HCT116 (cell line): ENCODE results near the gene GRIK4.

Source experiments
- EGR1 ChIP-seq: IDR thresholded peaks from 2 replicates; pipeline ENCODE4 v1.6.1; 2012; ENCODE audit warnings: low read depth
- EZH2 ChIP-seq: fragments of 200-600 bp; sonication (generic); IDR thresholded peaks from 2 replicates; pipeline ENCODE4 v1.6.1; 2017; ENCODE audit warnings: antibody characterized with exemption, mixed run types
- POLR2A ChIP-seq: IDR thresholded peaks from 2 replicates; pipeline ENCODE4 v1.7.0; 2011; ENCODE audit warnings: borderline replicate concordance; ENCODE audit not compliant: insufficient read depth, insufficient read length; ENCODE audit errors: extremely low read depth
- RAD21 ChIP-seq: IDR thresholded peaks from 2 replicates; pipeline ENCODE4 v1.6.1; 2012; ENCODE audit warnings: low read depth, mild to moderate bottlenecking
- SIN3A ChIP-seq: IDR thresholded peaks from 2 replicates; pipeline ENCODE4 v1.6.1; 2012; ENCODE audit warnings: low read depth
- SP1 ChIP-seq: IDR thresholded peaks from 2 replicates; pipeline ENCODE4 v1.6.1; 2012; ENCODE audit warnings: low read depth
- SRF ChIP-seq: IDR thresholded peaks from 2 replicates; pipeline ENCODE4 v1.6.1; 2012; ENCODE audit warnings: low read depth
- YY1 ChIP-seq: IDR thresholded peaks from 2 replicates; pipeline ENCODE4 v1.6.1; 2011; ENCODE audit warnings: low read length, low read depth, moderate library complexity, mild to moderate bottlenecking; ENCODE audit not compliant: insufficient replicate concordance; ENCODE audit errors: extremely low read depth
- ZNF274 ChIP-seq: fragments of 200-500 bp; sonication (Bioruptor generic); IDR thresholded peaks from 2 replicates; pipeline ENCODE4 v1.6.1; 2014; ENCODE audit warnings: mild to moderate bottlenecking, low read depth, low read length, inconsistent platforms
- TF ChIP-seq, protein P1 (sequence below), 3 experiments: fragments of 200-600 bp in 1 of 3; sonication (generic) in 1 of 3; IDR thresholded peaks in 2 of 3; conservative IDR thresholded peaks in 1 of 3; 2 replicates each; pipeline ENCODE4 v1.5.1; 2012 to 2017; ENCODE audit warnings: low read depth in 2 of 3, low read length in 2 of 3, antibody characterized with exemption in 1 of 3, borderline replicate concordance in 1 of 3, control low read depth in 1 of 3, mild to moderate bottlenecking in 1 of 3, mixed read lengths in 1 of 3, mixed run types in 1 of 3, moderate library complexity in 1 of 3; ENCODE audit not compliant: insufficient read depth in 1 of 3
- TF ChIP-seq, protein P2 (sequence below): IDR thresholded peaks from 2 replicates; pipeline ENCODE4 v1.6.1; 2011; ENCODE audit warnings: mild to moderate bottlenecking, low read length, moderate library complexity; ENCODE audit not compliant: insufficient replicate concordance; ENCODE audit errors: extremely low read depth
- TF ChIP-seq, protein P3 (sequence below): IDR thresholded peaks from 2 replicates; pipeline ENCODE4 v1.6.1; 2012; ENCODE audit warnings: low read depth
- TF ChIP-seq, protein P4 (sequence below): IDR thresholded peaks from 2 replicates; pipeline ENCODE4 v1.6.1; 2012

DNA sequence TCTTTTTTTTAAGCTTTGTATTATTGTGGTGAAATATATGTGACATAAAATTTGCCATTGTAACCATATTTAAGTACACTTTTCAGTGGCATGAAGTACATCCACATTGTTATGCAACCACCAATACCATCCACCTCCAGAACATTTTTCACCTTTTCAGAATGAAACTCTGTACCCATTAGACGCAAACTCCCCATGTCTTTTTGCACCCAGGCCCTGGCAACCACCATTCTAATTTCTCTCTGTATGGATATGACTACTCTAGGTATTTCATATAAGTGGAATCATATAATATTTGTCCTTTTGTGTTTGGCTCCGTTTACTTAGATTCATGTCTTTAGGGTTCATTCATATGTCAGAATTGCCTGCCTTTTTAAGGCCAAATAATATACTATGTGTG is 329.5 kb downstream of the GRIK4 start:
- TF ChIP-seq YY1 (no peak), EGR1 (no peak), POLR2A (no peak), SIN3A (no peak), ZNF274 (no peak), EZH2 (no peak), SP1 (no peak), RAD21 (no peak), SRF (no peak)
- TF ChIP-seq, protein P1, sequence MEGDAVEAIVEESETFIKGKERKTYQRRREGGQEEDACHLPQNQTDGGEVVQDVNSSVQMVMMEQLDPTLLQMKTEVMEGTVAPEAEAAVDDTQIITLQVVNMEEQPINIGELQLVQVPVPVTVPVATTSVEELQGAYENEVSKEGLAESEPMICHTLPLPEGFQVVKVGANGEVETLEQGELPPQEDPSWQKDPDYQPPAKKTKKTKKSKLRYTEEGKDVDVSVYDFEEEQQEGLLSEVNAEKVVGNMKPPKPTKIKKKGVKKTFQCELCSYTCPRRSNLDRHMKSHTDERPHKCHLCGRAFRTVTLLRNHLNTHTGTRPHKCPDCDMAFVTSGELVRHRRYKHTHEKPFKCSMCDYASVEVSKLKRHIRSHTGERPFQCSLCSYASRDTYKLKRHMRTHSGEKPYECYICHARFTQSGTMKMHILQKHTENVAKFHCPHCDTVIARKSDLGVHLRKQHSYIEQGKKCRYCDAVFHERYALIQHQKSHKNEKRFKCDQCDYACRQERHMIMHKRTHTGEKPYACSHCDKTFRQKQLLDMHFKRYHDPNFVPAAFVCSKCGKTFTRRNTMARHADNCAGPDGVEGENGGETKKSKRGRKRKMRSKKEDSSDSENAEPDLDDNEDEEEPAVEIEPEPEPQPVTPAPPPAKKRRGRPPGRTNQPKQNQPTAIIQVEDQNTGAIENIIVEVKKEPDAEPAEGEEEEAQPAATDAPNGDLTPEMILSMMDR (IDR thresholded peaks at IDR 0.05 in 2 of 3, conservative IDR thresholded peaks at IDR 0.05 in 1 of 3; ENCODE audit: borderline replicate concordance in 1 of 3, insufficient read depth in 1 of 3, low read depth in 2 of 3, low read length in 2 of 3) = no peak
- TF ChIP-seq, protein P2, sequence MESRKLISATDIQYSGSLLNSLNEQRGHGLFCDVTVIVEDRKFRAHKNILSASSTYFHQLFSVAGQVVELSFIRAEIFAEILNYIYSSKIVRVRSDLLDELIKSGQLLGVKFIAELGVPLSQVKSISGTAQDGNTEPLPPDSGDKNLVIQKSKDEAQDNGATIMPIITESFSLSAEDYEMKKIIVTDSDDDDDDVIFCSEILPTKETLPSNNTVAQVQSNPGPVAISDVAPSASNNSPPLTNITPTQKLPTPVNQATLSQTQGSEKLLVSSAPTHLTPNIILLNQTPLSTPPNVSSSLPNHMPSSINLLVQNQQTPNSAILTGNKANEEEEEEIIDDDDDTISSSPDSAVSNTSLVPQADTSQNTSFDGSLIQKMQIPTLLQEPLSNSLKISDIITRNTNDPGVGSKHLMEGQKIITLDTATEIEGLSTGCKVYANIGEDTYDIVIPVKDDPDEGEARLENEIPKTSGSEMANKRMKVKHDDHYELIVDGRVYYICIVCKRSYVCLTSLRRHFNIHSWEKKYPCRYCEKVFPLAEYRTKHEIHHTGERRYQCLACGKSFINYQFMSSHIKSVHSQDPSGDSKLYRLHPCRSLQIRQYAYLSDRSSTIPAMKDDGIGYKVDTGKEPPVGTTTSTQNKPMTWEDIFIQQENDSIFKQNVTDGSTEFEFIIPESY = no peak
- TF ChIP-seq, protein P3, sequence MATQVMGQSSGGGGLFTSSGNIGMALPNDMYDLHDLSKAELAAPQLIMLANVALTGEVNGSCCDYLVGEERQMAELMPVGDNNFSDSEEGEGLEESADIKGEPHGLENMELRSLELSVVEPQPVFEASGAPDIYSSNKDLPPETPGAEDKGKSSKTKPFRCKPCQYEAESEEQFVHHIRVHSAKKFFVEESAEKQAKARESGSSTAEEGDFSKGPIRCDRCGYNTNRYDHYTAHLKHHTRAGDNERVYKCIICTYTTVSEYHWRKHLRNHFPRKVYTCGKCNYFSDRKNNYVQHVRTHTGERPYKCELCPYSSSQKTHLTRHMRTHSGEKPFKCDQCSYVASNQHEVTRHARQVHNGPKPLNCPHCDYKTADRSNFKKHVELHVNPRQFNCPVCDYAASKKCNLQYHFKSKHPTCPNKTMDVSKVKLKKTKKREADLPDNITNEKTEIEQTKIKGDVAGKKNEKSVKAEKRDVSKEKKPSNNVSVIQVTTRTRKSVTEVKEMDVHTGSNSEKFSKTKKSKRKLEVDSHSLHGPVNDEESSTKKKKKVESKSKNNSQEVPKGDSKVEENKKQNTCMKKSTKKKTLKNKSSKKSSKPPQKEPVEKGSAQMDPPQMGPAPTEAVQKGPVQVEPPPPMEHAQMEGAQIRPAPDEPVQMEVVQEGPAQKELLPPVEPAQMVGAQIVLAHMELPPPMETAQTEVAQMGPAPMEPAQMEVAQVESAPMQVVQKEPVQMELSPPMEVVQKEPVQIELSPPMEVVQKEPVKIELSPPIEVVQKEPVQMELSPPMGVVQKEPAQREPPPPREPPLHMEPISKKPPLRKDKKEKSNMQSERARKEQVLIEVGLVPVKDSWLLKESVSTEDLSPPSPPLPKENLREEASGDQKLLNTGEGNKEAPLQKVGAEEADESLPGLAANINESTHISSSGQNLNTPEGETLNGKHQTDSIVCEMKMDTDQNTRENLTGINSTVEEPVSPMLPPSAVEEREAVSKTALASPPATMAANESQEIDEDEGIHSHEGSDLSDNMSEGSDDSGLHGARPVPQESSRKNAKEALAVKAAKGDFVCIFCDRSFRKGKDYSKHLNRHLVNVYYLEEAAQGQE = no peak
- TF ChIP-seq, protein P4, sequence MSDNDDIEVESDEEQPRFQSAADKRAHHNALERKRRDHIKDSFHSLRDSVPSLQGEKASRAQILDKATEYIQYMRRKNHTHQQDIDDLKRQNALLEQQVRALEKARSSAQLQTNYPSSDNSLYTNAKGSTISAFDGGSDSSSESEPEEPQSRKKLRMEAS = no peak
